GM10847 (cell line): Measurements from ENCODE around the gene HHIPL1.

Source experiments
- POLR2A ChIP-seq: IDR thresholded peaks from 2 replicates; pipeline ENCODE4 v1.6.1; 2011; ENCODE audit not compliant: insufficient read length; ENCODE audit errors: extremely low read depth

The HHIPL1 gene

DNA sequence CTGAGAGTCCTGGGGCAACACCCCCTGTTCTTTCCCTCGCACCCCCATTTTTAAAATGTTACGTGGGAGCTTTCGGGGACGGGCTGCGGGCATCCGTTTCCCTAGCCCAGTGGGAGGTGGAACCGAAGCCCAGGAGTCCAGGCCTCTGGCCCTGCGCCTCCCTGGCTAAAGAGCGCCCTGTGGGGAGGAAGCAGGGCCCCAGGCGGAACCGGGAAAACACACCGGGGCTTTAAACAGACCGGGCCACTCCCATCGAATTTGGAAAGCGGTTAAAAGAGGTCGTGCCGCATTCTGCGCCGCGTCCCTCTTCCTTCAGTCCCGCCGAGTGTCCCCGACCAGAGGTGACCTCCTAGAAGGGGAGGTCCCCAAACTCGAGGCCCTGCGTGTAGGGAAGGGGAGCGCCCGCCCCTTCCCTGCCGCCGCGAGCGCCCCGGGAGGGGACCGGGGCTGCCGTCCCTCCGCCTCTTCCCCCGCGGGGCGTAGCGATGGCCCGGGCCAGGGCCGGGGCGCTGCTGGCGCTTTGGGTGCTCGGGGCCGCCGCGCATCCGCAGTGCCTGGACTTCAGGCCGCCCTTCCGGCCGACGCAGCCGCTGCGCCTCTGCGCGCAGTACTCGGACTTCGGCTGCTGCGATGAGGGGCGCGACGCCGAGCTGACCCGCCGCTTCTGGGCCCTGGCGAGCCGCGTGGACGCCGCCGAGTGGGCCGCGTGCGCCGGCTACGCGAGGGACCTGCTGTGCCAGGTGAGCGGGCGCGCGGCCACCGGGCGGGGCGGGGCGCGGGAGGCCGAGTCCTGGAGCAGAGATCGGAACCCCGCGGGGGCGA, at the start of gene HHIPL1:
HHIPL1 (plus strand) TSS at position 407 of the 822 bp plus-strand sequence; CDS start at position 486, 79 bp downstream.
- no peak for TF ChIP-seq POLR2A

DNA sequence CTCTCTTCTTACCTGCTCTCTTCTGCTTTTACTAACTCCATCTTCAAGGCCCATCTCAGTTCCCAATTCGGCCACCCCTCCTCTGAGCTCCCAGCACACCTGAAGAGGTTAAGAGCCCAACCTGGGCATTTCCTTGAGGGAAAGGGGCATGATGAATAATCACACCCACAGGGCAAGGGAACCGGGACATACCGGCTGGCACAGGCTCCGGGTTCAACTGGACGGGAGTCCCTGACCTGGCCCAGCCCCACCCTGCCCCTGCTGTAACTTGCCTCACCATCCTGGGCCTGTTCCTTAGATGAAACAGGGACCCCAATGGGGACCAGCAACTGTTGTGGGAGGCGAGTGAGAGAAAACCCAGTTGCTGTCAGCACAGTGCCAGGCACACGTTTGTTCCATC, 49.4 kb upstream of the HHIPL1 start:
- TF ChIP-seq POLR2A: no peak

DNA sequence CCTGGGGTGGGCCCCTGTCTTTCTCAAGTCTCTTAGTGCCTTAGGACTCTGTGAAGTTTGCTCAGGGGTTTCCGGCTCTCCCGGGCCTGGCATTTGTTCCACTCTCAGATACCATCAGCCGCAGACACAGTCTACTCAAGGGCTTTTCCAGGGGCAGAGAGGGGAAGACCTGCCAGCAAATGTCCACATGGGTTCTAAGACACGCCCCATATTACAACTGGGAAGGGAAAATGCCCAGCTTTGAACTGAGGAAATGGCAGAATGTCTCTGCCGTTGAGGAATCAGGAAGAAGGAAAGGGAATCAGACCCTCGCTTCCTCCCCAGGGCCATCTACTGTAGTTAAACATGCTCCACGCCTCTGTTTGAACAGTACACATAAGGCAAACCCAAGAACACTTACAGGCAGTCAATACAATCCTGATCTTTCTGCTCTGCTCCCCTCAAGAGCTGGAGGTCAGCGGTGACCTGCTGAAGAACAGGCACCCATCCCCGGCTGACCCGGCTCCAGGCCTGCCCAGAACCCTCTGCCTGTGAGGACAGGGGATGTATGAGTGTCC, 48.8 kb upstream of the HHIPL1 start:
- TF ChIP-seq POLR2A: no peak

DNA sequence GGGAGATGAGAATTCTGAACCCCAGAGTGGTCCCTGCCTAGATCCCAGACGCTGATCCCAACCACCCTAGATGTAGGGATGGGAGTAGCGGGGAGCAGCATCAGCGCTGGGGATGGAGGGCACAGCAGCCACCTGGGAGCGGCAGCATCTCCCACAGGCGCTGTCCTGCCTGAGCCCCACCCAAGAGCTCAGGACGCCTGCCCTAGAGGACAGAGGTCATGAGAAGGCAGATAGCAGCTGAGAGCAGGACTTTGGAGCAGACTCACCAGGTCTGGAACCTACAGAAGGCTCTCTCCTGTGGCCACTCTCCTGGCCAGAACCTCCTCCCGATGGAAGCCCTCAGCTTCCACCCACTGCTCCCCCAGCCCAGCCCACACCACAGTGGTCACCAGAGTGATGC, 48.2 kb upstream of the HHIPL1 start:
- no peak for TF ChIP-seq POLR2A

DNA sequence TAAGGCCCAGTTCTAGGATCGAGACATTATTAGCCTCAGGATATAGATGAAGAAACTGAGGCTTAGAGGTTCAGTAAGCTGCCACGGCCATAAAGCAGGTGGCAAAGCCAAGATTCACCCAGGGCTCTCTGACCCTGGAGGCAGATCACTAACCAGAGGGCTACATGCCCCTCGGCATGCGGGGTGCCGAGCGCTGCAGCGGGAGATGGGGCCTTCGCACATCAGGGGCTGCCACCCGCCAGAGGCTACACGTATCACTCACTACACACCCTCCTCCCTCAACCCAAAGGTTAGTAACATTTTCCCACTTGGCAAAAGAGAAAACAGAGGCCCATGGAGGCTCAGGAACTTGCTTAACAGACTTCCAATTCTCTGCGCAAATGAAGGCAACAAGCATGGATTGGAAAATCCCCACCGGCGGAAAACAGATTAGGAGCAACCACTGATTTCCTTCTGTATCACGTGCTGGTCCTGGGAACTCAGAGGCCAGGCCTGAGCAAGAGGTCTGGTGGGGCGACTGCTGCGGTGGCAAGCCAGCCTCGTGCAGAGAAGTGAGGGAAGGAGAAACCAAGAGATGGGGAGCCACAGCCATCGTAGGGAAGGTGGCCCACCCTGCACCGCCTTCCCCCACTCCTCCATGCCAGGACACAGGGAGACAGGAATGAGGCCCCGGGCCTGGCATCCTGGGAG, 46.9 kb upstream of the HHIPL1 start:
- no peak for TF ChIP-seq POLR2A

DNA sequence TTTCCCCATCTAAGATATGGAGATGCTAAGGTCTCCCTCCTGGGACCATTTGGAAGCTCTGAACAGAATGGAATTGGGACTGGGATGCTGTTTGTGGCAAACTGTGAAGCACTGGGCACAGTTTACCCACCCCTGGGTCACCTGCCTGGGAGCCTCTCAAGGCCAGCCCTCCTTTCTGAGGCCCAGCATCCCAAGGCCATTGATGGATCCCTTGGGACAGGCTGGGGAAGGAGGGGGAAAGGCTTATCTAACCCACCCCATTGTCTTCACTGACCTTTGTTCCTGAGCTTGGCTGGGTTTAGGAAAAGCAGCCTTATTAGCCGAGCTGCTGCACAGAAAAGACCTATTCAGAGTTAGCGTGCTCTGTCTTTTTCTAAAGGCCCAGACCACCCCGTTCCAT, 46.2 kb upstream of the HHIPL1 start:
- no peak for TF ChIP-seq POLR2A

DNA sequence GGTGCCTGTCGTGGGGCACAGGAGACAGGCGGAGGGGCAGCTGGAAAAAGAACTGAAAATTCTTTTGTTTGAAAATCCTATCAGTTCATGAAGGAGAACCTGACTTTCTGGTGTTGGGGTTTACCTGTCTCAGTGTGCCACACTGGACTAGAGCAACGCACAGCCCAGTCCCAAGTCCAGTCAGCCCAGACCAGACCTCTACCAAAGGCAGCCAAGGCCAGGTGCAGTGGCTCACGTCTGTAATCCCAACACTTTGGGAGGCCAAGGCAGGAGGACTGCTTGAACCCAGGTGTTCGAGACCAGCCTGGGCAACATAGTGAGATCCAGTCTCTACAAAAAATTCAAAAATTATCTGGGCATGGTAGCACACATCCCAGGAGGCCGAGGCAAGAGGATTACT, 45.5 kb upstream of the HHIPL1 start:
- no peak for TF ChIP-seq POLR2A

DNA sequence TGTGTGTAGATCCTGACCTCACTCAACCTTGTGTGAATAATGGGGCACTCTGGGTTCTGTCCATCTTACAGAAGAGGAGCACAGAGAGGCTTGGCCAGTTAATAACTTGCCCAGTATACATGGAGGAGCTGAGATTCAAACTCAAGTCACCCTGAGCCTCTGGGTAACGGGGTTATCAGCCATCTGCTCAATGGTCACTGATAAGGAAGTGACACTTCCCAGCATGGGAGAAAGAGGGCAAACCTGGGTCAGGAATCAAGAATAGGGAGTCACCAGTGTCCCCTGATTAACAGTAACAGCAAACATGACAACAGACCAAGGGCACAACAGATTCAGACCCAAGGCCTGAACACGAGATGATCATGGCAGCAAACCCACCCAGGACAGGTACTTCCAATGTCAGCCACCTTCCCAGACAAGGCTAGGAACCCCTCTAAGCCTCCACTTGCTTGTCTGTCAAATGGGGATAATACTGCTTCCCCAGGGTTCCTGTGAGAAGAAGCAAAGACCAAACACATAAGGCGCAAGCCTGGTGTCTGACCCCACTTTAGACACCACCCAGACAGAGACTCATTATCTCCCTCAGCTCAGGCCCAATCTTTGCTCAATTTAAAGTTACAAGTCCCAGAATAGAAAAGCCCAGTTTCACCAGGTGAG, 44.6 kb upstream of the HHIPL1 start:
- no peak for TF ChIP-seq POLR2A

DNA sequence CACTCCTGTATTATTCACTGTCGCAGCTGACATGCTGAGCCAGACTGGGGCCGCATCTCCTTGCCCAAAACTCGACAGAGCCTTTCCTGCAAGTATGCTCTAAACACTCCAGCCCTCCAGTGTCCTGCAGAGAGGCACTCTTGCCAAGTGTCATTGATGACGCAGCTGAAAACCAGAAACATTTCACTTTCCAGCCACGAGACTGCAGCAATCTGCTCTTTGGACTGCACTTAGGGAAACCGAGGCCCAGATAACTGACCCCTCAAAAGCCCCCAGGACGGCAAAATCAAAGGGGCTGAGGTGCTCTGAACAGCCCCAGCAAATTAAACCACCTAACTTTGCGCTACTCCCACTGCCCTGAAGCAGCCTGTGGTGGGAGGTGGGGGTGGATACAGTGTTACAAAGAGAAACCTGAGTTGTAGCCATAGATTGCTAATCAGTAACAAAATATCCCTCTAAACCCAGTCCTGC, 43.5 kb upstream of the HHIPL1 start:
- TF ChIP-seq POLR2A: no peak

DNA sequence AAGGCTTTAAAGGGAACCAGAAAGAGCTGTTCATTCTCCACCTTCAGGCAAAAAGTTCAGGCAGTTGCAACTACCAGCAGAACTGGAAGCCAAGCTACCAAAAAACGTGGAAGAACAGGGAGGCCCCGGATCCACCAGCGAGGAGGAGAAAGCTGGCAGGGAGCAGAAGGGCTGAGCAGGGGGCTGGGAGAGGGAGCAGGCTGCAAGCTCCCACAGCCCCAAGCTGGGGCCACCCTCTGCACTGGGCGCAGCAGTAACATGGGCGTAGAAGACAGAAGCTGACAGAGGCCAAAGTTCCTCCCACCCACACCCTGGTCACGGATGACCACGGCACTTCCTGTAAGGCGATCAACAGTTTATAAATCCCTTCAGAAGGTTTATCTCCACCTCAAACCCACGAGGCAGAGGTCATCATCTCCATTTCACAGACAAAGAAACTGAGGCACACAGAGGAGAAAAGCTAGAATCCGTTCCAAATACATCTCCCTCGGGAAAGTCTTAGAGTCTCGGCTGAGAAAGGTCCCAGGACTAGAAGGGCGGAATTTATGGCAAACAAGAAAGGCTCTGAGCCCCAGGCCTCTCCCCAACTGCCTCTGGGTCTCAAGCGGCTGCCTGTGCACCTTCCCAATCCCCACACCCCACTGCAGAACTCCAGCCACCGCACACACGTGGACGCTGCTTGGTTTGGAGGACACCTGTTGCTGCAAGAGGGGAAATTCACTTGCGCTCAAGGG, 42.7 kb upstream of the HHIPL1 start:
- no peak for TF ChIP-seq POLR2A

DNA sequence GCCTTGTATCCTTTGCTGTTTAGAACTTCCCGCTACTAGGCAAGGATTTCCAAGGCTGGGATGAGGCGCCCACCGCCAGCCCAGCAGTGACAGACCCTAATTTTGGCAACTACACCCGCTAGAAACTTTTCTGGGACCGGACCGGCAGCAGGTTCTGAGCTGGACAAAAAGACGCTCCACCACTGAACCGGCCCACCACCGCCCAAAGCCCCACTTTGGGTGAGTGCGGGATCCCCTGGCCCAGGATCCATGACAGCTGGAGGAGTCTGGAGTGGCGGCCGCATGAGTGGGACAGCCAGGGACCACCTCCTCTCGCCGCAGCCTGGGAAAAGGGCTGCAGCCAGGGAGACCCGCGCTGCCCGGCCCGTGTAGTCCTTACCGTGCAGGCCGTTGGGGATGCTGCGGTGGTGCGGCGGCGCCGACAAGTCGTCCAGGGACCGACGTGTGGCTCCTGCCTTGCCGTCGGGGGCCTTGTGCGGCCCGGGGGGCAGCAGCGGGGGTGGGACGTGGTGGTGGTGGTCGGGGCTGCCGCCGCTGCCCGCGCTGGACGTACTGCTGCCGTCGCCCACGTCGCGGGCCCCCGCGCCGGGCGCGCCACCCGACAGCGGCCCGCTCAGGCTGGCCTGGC, 42.0 kb upstream of the HHIPL1 start:
- TF ChIP-seq POLR2A: no peak

DNA sequence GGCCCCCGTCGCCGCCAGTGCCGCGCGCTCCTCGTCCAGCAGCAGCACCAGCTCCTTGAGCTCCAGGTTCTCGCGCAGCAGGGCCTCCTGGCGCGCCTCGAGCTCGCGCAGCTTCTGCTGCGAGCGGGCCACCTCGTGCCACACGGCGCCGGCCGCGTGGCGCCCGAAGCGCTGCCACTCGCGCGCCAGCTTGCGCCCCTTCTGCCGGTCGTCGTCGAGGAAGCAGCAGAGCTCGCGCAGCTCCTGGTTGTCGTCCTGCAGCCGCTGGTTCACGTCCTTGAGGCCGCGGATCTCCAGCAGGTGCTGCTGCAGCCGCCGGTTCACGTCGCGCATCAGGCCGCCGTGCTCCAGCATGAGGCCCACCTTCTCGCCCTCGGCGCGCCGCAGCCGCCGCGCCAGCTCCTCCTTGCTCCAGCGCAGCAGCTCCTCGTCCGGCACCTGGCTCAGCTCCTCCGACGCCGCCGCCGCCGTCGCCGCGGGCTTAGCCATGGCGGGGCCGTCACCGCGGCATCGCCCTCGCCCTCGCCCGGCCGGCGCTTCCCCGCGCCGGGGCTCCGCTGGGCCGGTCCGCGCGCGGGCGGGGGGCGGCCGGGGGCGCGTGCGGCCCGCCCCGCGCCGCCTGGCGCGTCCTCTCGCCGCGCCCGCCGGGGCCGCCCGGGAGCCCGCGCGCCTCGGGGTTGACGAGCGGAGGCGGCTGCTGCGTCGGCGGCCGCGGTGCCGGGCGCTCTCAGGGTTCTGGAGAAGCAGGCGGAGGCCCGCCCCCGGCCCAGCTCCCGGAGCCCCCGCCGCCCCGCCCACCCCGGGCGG, 41.3 kb upstream of the HHIPL1 start, which contains the start of gene CCDC85C:
CCDC85C (minus strand) TSS at position 737 of the 807 bp plus-strand sequence; CDS start at position 489, 248 bp downstream.
- TF ChIP-seq POLR2A: no peak

DNA sequence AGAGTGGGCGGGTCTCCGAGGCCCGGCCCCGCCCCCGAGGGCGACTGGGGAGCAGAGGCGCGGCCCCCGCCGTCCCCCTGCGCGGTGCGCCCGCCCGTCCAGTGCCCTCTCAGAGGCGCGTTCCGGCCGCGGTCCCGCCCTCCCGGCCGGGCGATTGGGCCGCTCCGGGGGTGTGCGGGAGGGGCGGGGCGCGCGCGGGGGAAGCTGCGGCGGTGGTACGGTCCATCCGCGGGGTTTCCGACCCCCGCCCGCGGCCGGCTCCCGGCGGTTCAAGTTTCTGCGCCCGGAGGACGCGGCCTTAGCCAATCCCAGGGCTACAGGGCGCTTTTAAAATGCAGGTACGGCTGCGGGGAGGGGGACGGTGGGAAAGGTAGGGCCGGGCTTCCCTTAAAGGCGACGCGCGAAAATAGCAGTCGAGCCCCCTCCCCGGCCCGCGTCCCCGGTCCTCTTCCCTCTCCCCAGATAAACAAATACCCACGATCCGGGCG, 40.6 kb upstream of the HHIPL1 start:
- no peak for TF ChIP-seq POLR2A
